Measurements from ENCODE around the gene PACSIN2.
"Not testable (repeated sequence)": the region's sequence is repeated elsewhere in the genome, so short reads cannot be mapped to it uniquely, and the experiment has no call there.

Gene PACSIN2

GRCh38 chr22:42990131-42990838, 24.7 kb downstream of the PACSIN2 start:
- peak; percentile 92 for DNase-seq

DNA sequence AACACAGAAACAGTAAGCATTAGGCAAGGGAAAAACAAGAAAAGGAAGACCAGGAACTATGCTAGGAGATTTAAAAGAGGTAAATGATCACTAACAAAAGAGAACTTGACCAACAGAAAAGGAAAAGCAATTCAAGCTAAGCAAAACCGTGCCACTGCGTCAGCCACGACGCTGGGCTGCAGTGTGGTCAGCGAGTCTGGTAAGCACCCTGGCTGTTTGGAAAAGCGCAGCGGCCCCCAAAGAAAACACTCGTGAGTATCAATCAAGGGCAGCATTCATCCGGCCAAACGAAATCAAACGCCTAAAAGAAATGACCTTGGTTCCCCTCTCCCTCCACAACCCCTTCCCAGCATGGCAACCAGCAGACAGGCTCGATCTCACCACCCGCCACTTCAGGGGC, 28.8 kb downstream of the PACSIN2 start:
- no peak for DNase-seq

GRCh38 chr22:42985531-42985905, 29.4 kb downstream of the PACSIN2 start:
- no peak for DNase-seq

- no peak for DNase-seq
These were observed 30.0 kb downstream of the PACSIN2 start for GRCh38 chr22:42984814-42985530.

DNA sequence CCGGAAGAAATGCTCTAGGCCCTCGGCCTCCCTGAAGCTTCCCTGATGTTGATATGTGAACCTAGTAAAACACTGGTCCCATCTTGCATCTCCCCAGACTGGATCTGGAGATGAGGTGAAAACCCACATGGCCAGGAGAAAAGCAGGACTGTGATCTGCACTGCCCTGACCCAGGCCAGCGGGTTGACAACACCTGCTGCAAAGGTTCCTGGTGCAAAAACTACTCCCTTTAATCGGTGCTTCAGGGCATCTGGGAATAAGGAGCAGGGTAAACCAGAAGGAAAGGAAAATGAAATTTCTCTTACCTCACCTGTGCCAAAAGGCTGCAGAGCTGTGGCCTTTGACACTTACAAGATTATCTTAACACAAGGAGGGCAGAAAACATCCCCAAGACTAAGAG, 30.6 kb downstream of the PACSIN2 start:
- DNase-seq: no peak

- no peak for DNase-seq
These were observed 31.5 kb downstream of the PACSIN2 start for GRCh38 chr22:42983470-42983869.

- no peak for DNase-seq
These were observed 35.3 kb downstream of the PACSIN2 start for GRCh38 chr22:42979606-42980005.

DNA sequence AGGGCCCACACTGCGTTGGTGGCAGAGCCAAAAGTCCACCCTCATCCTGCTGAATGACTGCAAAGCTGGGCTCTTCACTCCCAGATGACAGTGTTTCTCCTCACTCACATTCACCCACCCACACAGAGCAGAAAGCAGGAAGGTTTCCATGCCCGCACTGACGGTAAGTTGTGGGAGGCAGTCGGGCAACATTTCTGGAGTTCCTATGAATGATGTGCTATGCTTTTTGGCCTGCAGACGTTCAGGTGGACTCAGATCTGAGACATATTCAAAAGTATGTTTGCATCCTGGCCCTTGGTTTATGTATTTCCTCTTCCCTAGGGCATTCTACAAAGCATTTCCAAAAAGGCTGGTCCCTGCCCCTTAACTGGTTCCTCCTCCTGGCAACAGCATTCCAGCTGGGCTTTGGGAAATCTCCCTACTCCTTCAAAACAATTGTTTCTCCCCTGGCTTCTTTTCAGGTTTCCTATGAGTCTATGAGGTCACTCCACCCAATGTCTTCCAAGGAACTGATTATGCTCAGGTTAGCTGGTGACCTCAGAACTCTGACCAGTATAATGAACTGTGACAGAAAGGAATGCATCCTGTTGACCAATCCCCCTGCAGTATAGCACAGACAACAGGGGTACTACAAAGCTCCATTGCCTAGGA, 36.4 kb downstream of the PACSIN2 start:
- DNase-seq: no peak

DNA sequence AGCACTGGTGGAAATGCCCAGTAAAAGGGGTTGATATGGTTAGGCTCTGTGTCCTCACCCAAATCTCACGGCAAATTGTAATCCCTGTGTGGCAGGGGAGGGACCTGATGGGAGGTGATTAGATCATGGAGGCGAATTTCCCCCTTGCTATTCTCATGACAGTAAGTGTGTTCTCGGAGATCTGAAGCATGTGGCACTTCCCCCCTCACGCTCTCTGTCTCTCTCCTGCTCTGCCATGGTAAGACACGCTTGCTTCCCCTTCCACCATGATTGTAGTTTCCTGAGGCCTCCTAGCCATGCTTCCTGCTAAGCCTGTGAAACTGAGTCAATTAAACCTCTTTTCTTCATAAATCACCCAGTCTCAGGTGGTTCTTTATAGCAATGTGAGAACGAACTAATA, 37.4 kb downstream of the PACSIN2 start:
- DNase-seq: no peak

DNA sequence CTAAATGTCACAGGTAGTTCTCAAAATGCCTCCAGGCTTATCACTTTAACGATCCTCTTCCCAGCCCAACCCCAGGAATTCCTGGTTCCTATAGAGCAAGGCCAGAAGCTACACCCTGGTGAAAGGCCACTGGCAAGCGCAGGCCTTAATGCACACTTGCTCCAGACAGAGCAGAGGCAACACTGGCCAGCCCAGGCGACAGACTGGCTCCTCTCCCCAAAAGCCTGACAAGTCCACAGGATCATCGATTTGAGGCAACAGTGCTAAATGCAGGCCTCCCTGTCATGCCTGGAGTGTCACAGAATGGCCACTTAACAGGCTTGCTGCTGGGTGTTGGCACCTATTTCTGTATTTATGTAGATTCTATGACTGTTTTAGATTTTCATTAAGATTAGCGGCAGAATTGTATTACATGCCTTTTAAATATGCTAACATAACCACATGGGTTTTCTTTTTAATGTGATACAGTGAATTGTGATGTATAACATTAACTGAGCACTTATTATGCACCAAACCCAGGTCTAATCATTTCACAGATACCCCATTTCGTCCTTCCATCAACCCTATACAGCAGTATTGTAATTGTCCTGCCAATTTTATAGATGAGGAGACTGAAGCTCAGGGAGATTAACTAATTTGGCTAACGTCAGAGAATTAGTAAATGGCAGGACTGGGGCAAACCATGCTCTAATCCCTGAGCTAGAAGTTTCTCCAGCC, 38.6 kb downstream of the PACSIN2 start:
- no peak for DNase-seq

- no peak for DNase-seq
These were observed 40.7 kb downstream of the PACSIN2 start for GRCh38 chr22:42974223-42974622.

DNA sequence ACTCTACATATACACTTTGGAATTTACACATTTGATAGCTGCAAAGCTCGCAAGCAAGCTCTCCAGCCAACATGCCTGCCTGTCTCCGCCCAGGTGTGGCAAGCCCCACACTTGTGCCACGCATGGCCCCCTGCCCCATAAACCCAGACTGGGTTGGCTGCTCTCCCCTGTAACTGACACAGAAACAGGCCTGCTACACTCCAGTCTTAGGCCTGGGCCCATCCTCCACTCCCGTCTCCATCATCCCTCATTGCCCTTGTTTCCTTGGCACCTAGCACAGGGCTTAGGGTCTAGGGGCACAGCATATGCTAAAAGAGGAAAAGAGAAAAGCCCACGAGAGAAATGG, 41.4 kb downstream of the PACSIN2 start:
- no peak for DNase-seq

GRCh38 chr22:42972649-42973535, 42.1 kb downstream of the PACSIN2 start:
- DNase-seq: no peak

DNA sequence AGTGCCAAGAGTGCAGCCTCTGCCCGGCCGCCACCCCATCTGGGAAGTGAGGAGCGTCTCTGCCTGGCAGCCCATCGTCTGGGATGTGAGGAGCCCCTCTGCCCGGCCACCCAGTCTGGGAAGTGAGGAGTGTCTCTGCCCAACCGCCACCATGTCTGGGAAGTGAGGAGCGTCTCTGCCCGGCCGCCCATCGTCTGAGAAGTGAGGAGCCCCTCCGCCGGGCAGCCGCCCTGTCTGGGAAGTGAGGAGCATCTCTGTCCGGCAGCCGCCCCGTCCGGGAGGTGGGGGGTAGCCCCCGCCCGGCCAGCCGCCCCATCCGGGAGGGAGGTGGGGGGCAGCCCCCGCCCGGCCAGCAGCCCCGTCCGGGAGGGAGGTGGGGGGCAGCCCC, 43.5 kb downstream of the PACSIN2 start:
- not testable (repeated sequence) for DNase-seq

DNA sequence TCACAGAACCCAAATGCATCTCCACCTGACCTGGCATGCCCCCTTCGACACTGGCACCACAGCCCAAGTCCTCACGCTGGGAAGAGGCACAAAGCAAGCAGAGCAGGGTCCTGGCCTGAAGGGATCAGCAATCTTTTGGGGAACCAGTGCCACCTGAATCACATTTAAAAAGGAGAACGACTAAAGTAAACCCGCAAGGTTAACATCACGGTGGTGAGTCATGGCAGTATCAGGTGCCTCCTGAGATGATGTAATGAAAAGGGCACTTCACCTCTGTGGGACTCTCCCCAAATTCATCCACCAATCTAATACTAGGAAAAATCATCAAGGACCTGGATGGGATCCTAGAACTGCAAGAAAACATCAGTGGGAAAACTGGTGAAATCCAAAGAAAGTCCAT, 44.9 kb downstream of the PACSIN2 start:
- no peak for DNase-seq

DNA sequence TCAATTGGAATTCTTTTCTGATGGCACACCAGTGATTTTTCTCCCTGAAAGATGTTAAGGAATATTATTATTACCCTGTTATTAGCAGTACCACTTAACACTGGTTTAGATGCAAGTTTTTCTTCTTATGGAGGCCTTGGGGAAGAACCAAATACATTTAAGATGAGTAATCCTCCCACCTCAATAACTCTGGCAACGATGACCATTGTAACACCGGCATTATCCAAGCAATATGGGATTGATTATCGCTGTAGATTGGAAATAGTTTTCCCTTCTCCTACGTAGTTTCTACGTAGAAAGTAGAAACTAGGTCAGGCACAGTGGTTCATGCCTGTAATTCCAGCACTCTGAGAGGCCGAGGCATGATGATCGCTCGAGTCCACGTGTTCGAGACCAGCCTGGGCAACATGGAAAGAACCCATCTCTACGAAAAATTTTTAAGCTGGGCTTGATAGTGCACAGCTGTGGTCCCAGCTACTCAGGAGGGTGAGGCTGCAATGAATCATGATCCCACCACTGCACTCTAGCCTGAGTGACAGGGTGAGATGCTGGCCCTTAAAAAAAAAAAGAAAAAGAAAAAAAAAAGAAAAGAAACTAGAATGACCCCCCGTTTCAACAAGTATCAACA, 45.5 kb downstream of the PACSIN2 start:
- no peak for DNase-seq

DNA sequence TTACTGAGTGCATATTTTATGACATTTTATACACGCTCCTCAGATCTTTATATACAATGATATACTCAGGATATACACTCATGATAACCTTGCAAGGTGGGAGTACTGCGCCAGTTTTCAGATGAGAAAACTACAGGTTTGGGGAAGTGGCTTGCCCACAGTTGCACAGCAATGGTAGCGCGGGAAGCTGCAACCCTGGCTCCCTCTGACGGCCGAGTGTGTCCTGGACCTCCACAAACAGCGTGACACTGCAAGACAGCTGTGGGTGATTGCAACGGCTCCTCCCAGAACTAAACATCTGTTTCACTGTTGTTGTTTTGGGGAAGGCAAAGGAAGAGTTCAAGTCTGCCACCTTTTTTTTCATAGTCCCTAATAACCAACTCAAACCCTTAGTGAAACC, 47.0 kb downstream of the PACSIN2 start:
- no peak for DNase-seq

DNA sequence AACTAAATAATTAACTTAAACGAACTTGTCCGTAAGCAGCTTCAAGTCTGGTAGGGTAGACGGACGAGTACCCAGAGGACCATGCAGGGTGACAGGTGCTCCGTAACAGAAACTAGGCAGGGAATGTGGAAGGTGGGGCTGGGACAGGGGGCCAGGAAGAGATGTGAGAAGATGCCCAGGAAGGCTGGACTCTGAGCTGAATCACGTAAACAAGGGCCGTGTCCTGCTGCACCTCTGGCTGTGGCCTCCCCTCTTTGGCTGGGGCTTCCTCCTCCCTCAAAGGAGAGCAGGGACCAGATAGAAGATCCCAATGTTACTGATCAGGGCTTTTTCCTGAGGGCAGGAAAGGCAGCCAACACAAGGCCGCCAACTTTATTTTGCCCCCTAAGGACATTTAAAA, 47.9 kb downstream of the PACSIN2 start:
- DNase-seq: no peak

DNA sequence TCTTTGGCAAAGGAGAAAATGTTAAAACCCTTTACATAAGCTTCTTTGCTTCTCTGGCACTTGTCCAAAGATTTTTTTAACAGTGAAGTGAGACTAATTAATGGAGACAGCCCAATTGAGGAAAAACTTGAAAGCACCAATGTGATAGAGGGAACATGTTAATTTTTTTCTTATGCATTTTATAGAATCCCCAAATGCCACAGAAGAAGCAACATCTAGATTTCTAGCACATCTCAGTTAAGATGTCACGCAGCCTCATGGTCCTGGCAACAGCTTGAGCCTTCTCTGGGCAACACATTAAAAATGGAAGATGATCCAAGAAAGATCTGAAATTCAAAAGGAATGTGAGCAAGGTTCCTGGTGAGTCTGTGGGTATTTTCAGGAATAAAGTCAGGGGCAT, 48.5 kb downstream of the PACSIN2 start:
- DNase-seq: no peak

GRCh38 chr22:42964994-42965699, 49.8 kb downstream of the PACSIN2 start:
- DNase-seq: no peak

- no peak for DNase-seq
These were observed 51.7 kb downstream of the PACSIN2 start for GRCh38 chr22:42963231-42963595.

Data from amniotic stem cell (primary cell).